ENCODE measurements around the gene HACD2. TPM values are rescaled to one million over a fixed set of nuclear protein-coding genes. Genes with fewer than 3 reads are reported as not detected.

Gene HACD2
- polyA plus RNA-seq, 1 of the 3 experiments (the other 2 are of a cell fraction), result 13.8 TPM

GRCh38 chr3:123618768-123619484 is 34.1 kb upstream of the HACD2 start:
- no peak for DNase-seq
- Histone ChIP-seq H3F3A (replicated peaks; ENCODE audit: insufficient read depth) (peaks cover 28% of the 10 kb centered on the region), H3K4me3 (ENCODE audit: low read depth in 2 of 2, low read length in 1 of 2) (no peak overlapping the region), H3K79me2 (ENCODE audit: insufficient read depth) (no peaks in the 10 kb centered on the region), H3K27ac (ENCODE audit: low read depth in 2 of 2, low read length in 1 of 2) (peak overlapping the region in 1 of 2 experiments; percentile 5; a peak in 1 of 4 replicates), H3K4me2 (peak overlapping the region; percentile 48), H3K9me2 (no peaks in the 10 kb centered on the region), H3K36me3 (replicated peaks in 1 of 2; ENCODE audit: control insufficient read depth in 1 of 2, insufficient read depth in 2 of 2, low read length in 1 of 2) (peaks cover 76 to 85% of the 10 kb centered on the region in 2 experiments), H3K4me1 (ENCODE audit: control insufficient read depth in 1 of 2, insufficient read depth in 2 of 2, low read depth in 1 of 2, low read length in 1 of 2) (peaks cover 8 to 27% of the 10 kb centered on the region in 2 experiments; a peak in 3 of 4 replicates), H4K20me1 (ENCODE audit: insufficient read depth) (peaks cover 4% of the 10 kb centered on the region; the same call in 1 of the 2 replicates), H2AFZ (ENCODE audit: low read depth) (no peak overlapping the region), H3K9me3 (no peaks in the 10 kb centered on the region), H3K9ac (no peak overlapping the region), H3K27me3 (ENCODE audit: insufficient read depth) (no peaks in the 10 kb centered on the region)
- ChIA-PET CTCF (interaction anchor here (0.9 to 1.4 kb wide), 5 partner anchors 10 to 33 kb away, joined by 3 to 6 read pairs (median 3); no protein-coding TSS in a partner anchor), POLR2A (no interaction called here)
- 84% methylated on average over 5 of the region's 5 CpGs for WGBS (ENCODE audit: low lambda C conversion rate)
- TF ChIP-seq JUND (IDR thresholded peaks at IDR 0.05), result peak; percentile 21; the same call in 1 of the 2 replicates
- peak; percentile 23; the same call in 1 of the 2 replicates for TF ChIP-seq FOSL2 (IDR thresholded peaks at IDR 0.05; ENCODE audit: borderline replicate concordance, low read depth)
- peak; percentile 16; the same call in 1 of the 2 replicates for TF ChIP-seq POLR2AphosphoS5 (IDR thresholded peaks at IDR 0.05; ENCODE audit: low read depth, low read length)
- TF ChIP-seq, protein P1, sequence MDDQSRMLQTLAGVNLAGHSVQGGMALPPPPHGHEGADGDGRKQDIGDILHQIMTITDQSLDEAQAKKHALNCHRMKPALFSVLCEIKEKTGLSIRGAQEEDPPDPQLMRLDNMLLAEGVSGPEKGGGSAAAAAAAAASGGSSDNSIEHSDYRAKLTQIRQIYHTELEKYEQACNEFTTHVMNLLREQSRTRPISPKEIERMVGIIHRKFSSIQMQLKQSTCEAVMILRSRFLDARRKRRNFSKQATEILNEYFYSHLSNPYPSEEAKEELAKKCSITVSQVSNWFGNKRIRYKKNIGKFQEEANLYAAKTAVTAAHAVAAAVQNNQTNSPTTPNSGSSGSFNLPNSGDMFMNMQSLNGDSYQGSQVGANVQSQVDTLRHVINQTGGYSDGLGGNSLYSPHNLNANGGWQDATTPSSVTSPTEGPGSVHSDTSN (IDR thresholded peaks at IDR 0.05), result peak; percentile 47
- no peak for TF ChIP-seq TAF1 (IDR thresholded peaks at IDR 0.05; ENCODE audit: borderline replicate concordance, low read depth, low read length)
- TF ChIP-seq NFIC (IDR thresholded peaks at IDR 0.05; ENCODE audit: borderline replicate concordance), result peak; percentile 93

DNA sequence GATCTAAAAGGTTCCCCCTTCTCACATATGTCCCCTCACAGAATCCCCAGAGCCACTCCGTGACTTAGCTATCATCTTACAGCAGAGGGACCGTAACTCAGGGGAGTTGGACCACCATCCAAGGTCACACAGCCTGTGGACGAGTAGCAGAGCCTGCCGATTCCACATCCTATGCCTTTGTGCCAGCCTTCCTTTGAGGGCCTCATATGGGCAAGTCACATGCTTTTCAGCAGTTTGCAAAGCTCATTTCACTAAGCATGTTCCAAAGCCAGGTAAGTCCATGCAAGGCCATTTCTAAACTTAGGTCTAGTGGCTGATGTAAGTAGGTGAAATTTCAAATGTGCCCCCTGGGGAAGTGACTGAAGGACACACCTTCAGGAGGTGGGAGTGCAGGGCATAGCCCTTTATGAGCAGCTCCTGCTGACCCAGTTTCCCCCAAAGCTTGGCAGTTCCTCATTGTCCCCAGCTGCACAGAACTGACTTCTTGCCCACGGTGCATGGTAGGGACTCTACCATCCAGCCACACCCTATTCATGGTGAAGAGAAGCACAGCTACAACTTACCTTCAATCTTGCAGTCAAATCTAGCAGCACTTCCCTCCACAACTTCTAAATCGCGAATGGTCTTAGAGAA is 33.3 kb upstream of the HACD2 start:
- ChIA-PET CTCF (interaction anchor here (0.9 to 1.4 kb wide), 4 partner anchors 11 to 34 kb away, joined by 3 to 6 read pairs (median 3); no protein-coding TSS in a partner anchor), POLR2A (no interaction called here)
- H3K4me2 ChIP-seq, result no peak overlapping the region
- peaks cover 80 to 89% of the 10 kb centered on the region in 2 experiments for H3K36me3 ChIP-seq (replicated peaks in 1 of 2; ENCODE audit: control insufficient read depth in 1 of 2, insufficient read depth in 2 of 2, low read length in 1 of 2)
- WGBS (ENCODE audit: low lambda C conversion rate), result 91% methylated on average over 7 of the region's 7 CpGs
- peaks cover 8 to 21% of the 10 kb centered on the region in 2 experiments; a peak in 3 of 4 replicates for H3K4me1 ChIP-seq (ENCODE audit: control insufficient read depth in 1 of 2, insufficient read depth in 2 of 2, low read depth in 1 of 2, low read length in 1 of 2)
- H2AFZ ChIP-seq (ENCODE audit: low read depth), result no peak overlapping the region
- no peaks in the 10 kb centered on the region for H3K27me3 ChIP-seq (ENCODE audit: insufficient read depth)
- no peak overlapping the region for H3K9ac ChIP-seq
- TF ChIP-seq FOSL2 (IDR thresholded peaks at IDR 0.05; ENCODE audit: borderline replicate concordance, low read depth), result no peak
- H3K79me2 ChIP-seq (ENCODE audit: insufficient read depth), result no peaks in the 10 kb centered on the region
- peaks cover 30% of the 10 kb centered on the region for H3F3A ChIP-seq (replicated peaks; ENCODE audit: insufficient read depth)
- DNase-seq, result no peak
- H3K9me3 ChIP-seq, result no peaks in the 10 kb centered on the region
- no peaks in the 10 kb centered on the region for H3K9me2 ChIP-seq
- H4K20me1 ChIP-seq (ENCODE audit: insufficient read depth), result peaks cover 4% of the 10 kb centered on the region; the same call in 1 of the 2 replicates
- peak overlapping the region in 1 of 2 experiments; percentile 5; a peak in 1 of 4 replicates for H3K27ac ChIP-seq (ENCODE audit: low read depth in 2 of 2, low read length in 1 of 2)
- H3K4me3 ChIP-seq (ENCODE audit: low read depth in 2 of 2, low read length in 1 of 2), result no peak overlapping the region

DNA sequence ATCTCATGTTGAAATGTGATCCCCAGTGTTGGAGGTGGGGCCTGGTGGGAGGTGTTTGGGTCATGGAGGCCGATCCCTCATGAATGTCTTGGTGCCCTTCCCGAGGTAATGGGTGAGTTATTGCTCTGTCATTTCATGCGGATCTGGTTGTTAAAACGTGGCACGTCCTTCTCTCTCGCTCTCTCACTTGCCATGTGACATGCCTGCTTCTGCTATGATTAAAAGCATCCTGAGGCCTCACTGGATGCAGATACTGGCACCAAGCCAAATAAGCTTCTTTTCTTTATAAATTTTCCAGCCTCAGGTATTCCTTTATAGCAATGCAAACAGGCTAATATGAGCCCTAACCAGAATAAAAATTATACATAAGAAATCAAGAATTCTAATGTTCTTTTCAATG is 31.7 kb upstream of the HACD2 start:
- WGBS (ENCODE audit: low lambda C conversion rate), result 91% methylated on average over 6 of the region's 6 CpGs
- H3F3A ChIP-seq (replicated peaks; ENCODE audit: insufficient read depth), result peaks cover 35% of the 10 kb centered on the region
- no peaks in the 10 kb centered on the region for H3K9me3 ChIP-seq
- peaks cover 8 to 21% of the 10 kb centered on the region in 2 experiments; a peak in 3 of 4 replicates for H3K4me1 ChIP-seq (ENCODE audit: control insufficient read depth in 1 of 2, insufficient read depth in 2 of 2, low read depth in 1 of 2, low read length in 1 of 2)
- POLR2A ChIA-PET, result no interaction called here
- H3K4me2 ChIP-seq, result no peak overlapping the region
- no peak overlapping the region for H3K27ac ChIP-seq (ENCODE audit: low read depth in 2 of 2, low read length in 1 of 2)
- CTCF ChIA-PET, result no interaction called here
- H3K79me2 ChIP-seq (ENCODE audit: insufficient read depth), result no peaks in the 10 kb centered on the region
- no peak overlapping the region for H3K4me3 ChIP-seq (ENCODE audit: low read depth in 2 of 2, low read length in 1 of 2)
- peaks cover 79 to 93% of the 10 kb centered on the region in 2 experiments for H3K36me3 ChIP-seq (replicated peaks in 1 of 2; ENCODE audit: control insufficient read depth in 1 of 2, insufficient read depth in 2 of 2, low read length in 1 of 2)
- no peaks in the 10 kb centered on the region for H3K27me3 ChIP-seq (ENCODE audit: insufficient read depth)
- no peak overlapping the region for H2AFZ ChIP-seq (ENCODE audit: low read depth)
- no peaks in the 10 kb centered on the region for H3K9me2 ChIP-seq
- H3K9ac ChIP-seq, result no peak overlapping the region
- no peak for DNase-seq
- no peaks in the 10 kb centered on the region for H4K20me1 ChIP-seq (ENCODE audit: insufficient read depth)
- TF ChIP-seq TEAD4 (IDR thresholded peaks at IDR 0.05; ENCODE audit: borderline replicate concordance, insufficient read depth) (no peak), NFIC (IDR thresholded peaks at IDR 0.05; ENCODE audit: borderline replicate concordance) (peak; percentile 18; the same call in 1 of the 2 replicates)

Measured in SK-N-SH (cell line).